OCI-LY1 (cell line): ENCODE data around the gene IRF8.

Experiments
- EZH2 ChIP-seq: fragments of 200-600 bp; sonication (generic), shearing (Covaris generic); IDR thresholded peaks from 2 replicates; pipeline ENCODE4 v1.8.0; 2017; ENCODE audit warnings: borderline replicate concordance, mixed run types, mild to moderate bottlenecking, antibody characterized with exemption, low read length, moderate library complexity, mixed read lengths
- TF ChIP-seq, protein P1 (sequence below): fragments of 200-600 bp; sonication (generic), shearing (Covaris generic); IDR thresholded peaks from 2 replicates; pipeline ENCODE4 v1.5.1; 2017; ENCODE audit warnings: mild to moderate bottlenecking, antibody characterized with exemption, low read length, moderate library complexity, mixed read lengths

DNA sequence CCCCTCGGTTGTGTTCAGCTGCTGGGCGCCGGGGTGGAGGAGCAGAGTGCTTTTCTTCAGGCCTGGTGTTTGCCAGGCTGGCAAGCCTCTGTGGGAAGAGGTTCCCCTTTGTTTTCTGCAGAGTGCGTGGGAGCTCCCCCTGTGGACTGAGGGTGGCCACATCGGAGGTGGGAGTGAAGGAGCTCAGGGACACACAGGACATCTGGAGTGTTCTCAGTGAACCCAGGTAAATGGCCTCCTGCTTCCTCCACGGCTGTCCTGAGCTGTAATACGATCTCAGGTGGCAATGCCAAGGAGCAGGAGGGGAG, 39.2 kb upstream of the IRF8 start:
- no peak for TF ChIP-seq EZH2
- TF ChIP-seq, protein P1, sequence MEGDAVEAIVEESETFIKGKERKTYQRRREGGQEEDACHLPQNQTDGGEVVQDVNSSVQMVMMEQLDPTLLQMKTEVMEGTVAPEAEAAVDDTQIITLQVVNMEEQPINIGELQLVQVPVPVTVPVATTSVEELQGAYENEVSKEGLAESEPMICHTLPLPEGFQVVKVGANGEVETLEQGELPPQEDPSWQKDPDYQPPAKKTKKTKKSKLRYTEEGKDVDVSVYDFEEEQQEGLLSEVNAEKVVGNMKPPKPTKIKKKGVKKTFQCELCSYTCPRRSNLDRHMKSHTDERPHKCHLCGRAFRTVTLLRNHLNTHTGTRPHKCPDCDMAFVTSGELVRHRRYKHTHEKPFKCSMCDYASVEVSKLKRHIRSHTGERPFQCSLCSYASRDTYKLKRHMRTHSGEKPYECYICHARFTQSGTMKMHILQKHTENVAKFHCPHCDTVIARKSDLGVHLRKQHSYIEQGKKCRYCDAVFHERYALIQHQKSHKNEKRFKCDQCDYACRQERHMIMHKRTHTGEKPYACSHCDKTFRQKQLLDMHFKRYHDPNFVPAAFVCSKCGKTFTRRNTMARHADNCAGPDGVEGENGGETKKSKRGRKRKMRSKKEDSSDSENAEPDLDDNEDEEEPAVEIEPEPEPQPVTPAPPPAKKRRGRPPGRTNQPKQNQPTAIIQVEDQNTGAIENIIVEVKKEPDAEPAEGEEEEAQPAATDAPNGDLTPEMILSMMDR: no peak
